Astrocyte (in vitro differentiated cells and primary cell): ENCODE data around the gene TBC1D2B. TPM values are rescaled to one million over a fixed set of nuclear protein-coding genes. Genes with fewer than 3 reads are reported as not detected.

Experiments
- DNase-seq: peaks from one replicate; pipeline ENCODE4 v3.0.0-alpha.2; 2010; ENCODE audit warnings: low read depth
- FAIRE-seq: peaks from 2 replicates; lab custom pipeline; 2011; peaks lifted over from hg19 to GRCh38; lab: Jason Lieb, UNC
- H2AFZ ChIP-seq: 2 replicates; pipeline ENCODE4 v1.6.0; 2012; ENCODE audit warnings: low read depth, low read length, inconsistent platforms
- H3K27ac ChIP-seq: 2 replicates; pipeline ENCODE4 v1.5.1; 2011; ENCODE audit warnings: low read depth, low read length, inconsistent platforms
- H3K27me3 ChIP-seq: 2 replicates; pipeline ENCODE4 v1.6.0; 2011; ENCODE audit warnings: low read length, inconsistent platforms; ENCODE audit not compliant: insufficient read depth
- H3K36me3 ChIP-seq: 2 replicates; pipeline ENCODE4 v1.5.1; 2011; ENCODE audit warnings: low read length, inconsistent platforms; ENCODE audit not compliant: insufficient read depth
- H3K4me1 ChIP-seq: 2 replicates; pipeline ENCODE4 v1.5.1; 2011; ENCODE audit warnings: low read length, inconsistent platforms; ENCODE audit not compliant: insufficient read depth
- H3K4me2 ChIP-seq: 2 replicates; pipeline ENCODE4 v1.6.0; 2012; ENCODE audit warnings: low read length, inconsistent platforms
- H3K4me3 ChIP-seq: 2 replicates; pipeline ENCODE4 v1.5.1; 2011; ENCODE audit warnings: low read depth, mild to moderate bottlenecking, low read length, inconsistent platforms; ENCODE audit not compliant: insufficient read depth
- H3K79me2 ChIP-seq: 2 replicates; pipeline ENCODE4 v1.6.0; 2012; ENCODE audit warnings: mild to moderate bottlenecking, low read length, inconsistent platforms; ENCODE audit not compliant: insufficient read depth
- H3K9ac ChIP-seq: 2 replicates; pipeline ENCODE4 v1.6.0; 2012; ENCODE audit warnings: mild to moderate bottlenecking, low read length, inconsistent platforms
- H3K9me3 ChIP-seq: 2 replicates; pipeline ENCODE4 v1.5.1; 2012; ENCODE audit warnings: low read depth, mild to moderate bottlenecking, low read length, inconsistent platforms; ENCODE audit not compliant: insufficient read depth
- H4K20me1 ChIP-seq: 2 replicates; pipeline ENCODE4 v1.6.0; 2012; ENCODE audit warnings: low read length, inconsistent platforms; ENCODE audit not compliant: insufficient read depth
- H3K27ac Mint-ChIP-seq: one replicate; pipeline ENCODE4 v1.8.0; 2021; ENCODE audit warnings: mild to moderate bottlenecking, mixed read lengths; ENCODE audit not compliant: unreplicated experiment
- H3K27me3 Mint-ChIP-seq: one replicate; pipeline ENCODE4 v1.8.0; 2021; ENCODE audit warnings: low read depth, mixed read lengths; ENCODE audit not compliant: unreplicated experiment
- H3K36me3 Mint-ChIP-seq: one replicate; pipeline ENCODE4 v1.8.0; 2021; ENCODE audit warnings: low read depth, mixed read lengths; ENCODE audit not compliant: unreplicated experiment
- H3K4me1 Mint-ChIP-seq: one replicate; pipeline ENCODE4 v1.8.0; 2021; ENCODE audit warnings: low read depth, mixed read lengths; ENCODE audit not compliant: unreplicated experiment
- H3K4me3 Mint-ChIP-seq: one replicate; pipeline ENCODE4 v1.8.0; 2021; ENCODE audit warnings: mild to moderate bottlenecking, moderate library complexity, mixed read lengths; ENCODE audit not compliant: unreplicated experiment
- H3K9me3 Mint-ChIP-seq: one replicate; pipeline ENCODE4 v1.8.0; 2021; ENCODE audit warnings: mild to moderate bottlenecking, mixed read lengths; ENCODE audit not compliant: unreplicated experiment
- EZH2 ChIP-seq: IDR thresholded peaks from 2 replicates; pipeline ENCODE4 v1.6.1; 2012; ENCODE audit warnings: mild to moderate bottlenecking, low read length, inconsistent platforms; ENCODE audit not compliant: insufficient read depth
- total RNA-seq: library from RNA; stranded (reverse); gene quantifications from 2 replicates; pipeline ENCODE4 v1.2.1, GENCODE V29; 2021
- TF ChIP-seq, protein P1 (sequence below): IDR thresholded peaks from 2 replicates; pipeline ENCODE4 v1.5.1; 2011; ENCODE audit warnings: low read depth, mild to moderate bottlenecking, inconsistent platforms, low read length, moderate library complexity; ENCODE audit not compliant: insufficient read depth

TBC1D2B gene
- total RNA-seq, 1 donor from 2014 or later: 21.3 TPM

DNA sequence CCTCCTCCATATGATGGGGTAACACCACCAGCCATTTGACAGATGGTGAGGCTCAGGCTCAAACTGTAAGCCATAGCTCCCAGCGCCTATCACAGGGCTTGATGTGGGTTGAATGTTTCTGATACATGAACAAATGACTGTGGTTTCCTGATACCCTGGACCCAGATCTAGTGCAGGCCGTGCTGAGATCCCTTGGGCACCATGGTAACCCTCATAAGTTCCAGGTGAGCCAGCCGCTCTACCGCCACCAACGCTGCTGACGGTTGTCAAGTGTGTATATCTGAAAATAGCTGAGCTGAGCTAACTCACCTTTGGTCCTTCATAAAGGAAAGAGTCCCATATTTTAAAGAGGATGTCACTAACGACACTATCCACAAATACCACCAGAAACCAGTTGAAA, 74.5 kb downstream of the TBC1D2B start:
- Histone ChIP-seq H3K27ac (no peak overlapping the region), H3K4me2 (no peak overlapping the region), H3K4me3 (no peak overlapping the region), H3K9ac (no peak overlapping the region), H3K79me2 (no peaks in the 10 kb centered on the region), H3K27me3 (no peaks in the 10 kb centered on the region), H2AFZ (no peak overlapping the region), H3K4me1 (peaks cover 19% of the 10 kb centered on the region), H3K36me3 (peaks cover 19% of the 10 kb centered on the region), H3K9me3 (no peaks in the 10 kb centered on the region), H4K20me1 (peaks cover 70% of the 10 kb centered on the region)
- peaks cover 10% of the 10 kb centered on the region for H3K4me1 Mint-ChIP-seq
- H3K27ac Mint-ChIP-seq: no peak overlapping the region
- TF ChIP-seq, protein P1, sequence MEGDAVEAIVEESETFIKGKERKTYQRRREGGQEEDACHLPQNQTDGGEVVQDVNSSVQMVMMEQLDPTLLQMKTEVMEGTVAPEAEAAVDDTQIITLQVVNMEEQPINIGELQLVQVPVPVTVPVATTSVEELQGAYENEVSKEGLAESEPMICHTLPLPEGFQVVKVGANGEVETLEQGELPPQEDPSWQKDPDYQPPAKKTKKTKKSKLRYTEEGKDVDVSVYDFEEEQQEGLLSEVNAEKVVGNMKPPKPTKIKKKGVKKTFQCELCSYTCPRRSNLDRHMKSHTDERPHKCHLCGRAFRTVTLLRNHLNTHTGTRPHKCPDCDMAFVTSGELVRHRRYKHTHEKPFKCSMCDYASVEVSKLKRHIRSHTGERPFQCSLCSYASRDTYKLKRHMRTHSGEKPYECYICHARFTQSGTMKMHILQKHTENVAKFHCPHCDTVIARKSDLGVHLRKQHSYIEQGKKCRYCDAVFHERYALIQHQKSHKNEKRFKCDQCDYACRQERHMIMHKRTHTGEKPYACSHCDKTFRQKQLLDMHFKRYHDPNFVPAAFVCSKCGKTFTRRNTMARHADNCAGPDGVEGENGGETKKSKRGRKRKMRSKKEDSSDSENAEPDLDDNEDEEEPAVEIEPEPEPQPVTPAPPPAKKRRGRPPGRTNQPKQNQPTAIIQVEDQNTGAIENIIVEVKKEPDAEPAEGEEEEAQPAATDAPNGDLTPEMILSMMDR: no peak
- TF ChIP-seq EZH2: no peak
- H3K27me3 Mint-ChIP-seq: peaks cover 5% of the 10 kb centered on the region
- H3K4me3 Mint-ChIP-seq: no peak overlapping the region
- FAIRE-seq (no peak), DNase-seq (no peak)
- H3K36me3 Mint-ChIP-seq: peaks cover 28% of the 10 kb centered on the region
- H3K9me3 Mint-ChIP-seq: peaks cover 3% of the 10 kb centered on the region

GRCh38 chr15:78001656-78002055, 75.9 kb downstream of the TBC1D2B start:
- H3K36me3 ChIP-seq: peaks cover 18% of the 10 kb centered on the region
- no peak for TF ChIP-seq EZH2
- TF ChIP-seq, protein P1: no peak

GRCh38 chr15:78000927-78001249, 76.6 kb downstream of the TBC1D2B start:
- Histone ChIP-seq H3K79me2 (no peaks in the 10 kb centered on the region), H3K9me3 (no peaks in the 10 kb centered on the region), H3K9ac (no peak overlapping the region), H3K36me3 (peaks cover 10% of the 10 kb centered on the region), H3K4me3 (no peak overlapping the region), H3K4me2 (no peak overlapping the region), H2AFZ (no peak overlapping the region), H3K27me3 (no peaks in the 10 kb centered on the region), H3K27ac (no peak overlapping the region), H4K20me1 (peaks cover 49% of the 10 kb centered on the region), H3K4me1 (peaks cover 12% of the 10 kb centered on the region)
- TF ChIP-seq EZH2: no peak
- TF ChIP-seq, protein P1: no peak
- Mint-ChIP-seq H3K27ac (peak overlapping the region; percentile 26), H3K9me3 (no peaks in the 10 kb centered on the region), H3K4me3 (no peak overlapping the region), H3K27me3 (peaks cover 6% of the 10 kb centered on the region), H3K4me1 (peaks cover 6% of the 10 kb centered on the region), H3K36me3 (peaks cover 23% of the 10 kb centered on the region)
- DNase-seq: no peak
- FAIRE-seq: no peak

More at GRCh38 chr15:78001656-78002055, 75.9 kb downstream of the TBC1D2B start:
- H3K27me3 Mint-ChIP-seq: peaks cover 6% of the 10 kb centered on the region
- no peaks in the 10 kb centered on the region for H3K9me3 Mint-ChIP-seq
- Histone ChIP-seq H3K27me3 (no peaks in the 10 kb centered on the region), H3K4me2 (no peak overlapping the region), H3K9me3 (no peaks in the 10 kb centered on the region), H3K27ac (no peak overlapping the region), H3K4me1 (peaks cover 12% of the 10 kb centered on the region), H4K20me1 (peaks cover 57% of the 10 kb centered on the region), H3K4me3 (no peak overlapping the region), H2AFZ (no peak overlapping the region), H3K9ac (no peak overlapping the region), H3K79me2 (no peaks in the 10 kb centered on the region)
- no peak overlapping the region for H3K4me3 Mint-ChIP-seq
- no peak overlapping the region for H3K27ac Mint-ChIP-seq
- H3K36me3 Mint-ChIP-seq: peaks cover 23% of the 10 kb centered on the region
- DNase-seq (no peak), FAIRE-seq (no peak)
- H3K4me1 Mint-ChIP-seq: peaks cover 6% of the 10 kb centered on the region
